ENCODE measurements around the gene PDK1.

GRCh38 chr2:172550419-172550818 is 5.5 kb upstream of the PDK1 start:
- TF ChIP-seq POLR2A (IDR thresholded peaks at IDR 0.05): no peak
- TF ChIP-seq CTCF (IDR thresholded peaks at IDR 0.05 in 8 of 11, conservative IDR thresholded peaks at IDR 0.05 in 3 of 11): no peak

Measured in spleen (tissue), 7 donors.